Neuronal stem cell (in vitro differentiated cells): Measurements from ENCODE around the gene KCNIP2.
"Not testable (repeated sequence)": the region's sequence is repeated elsewhere in the genome, so short reads cannot be mapped to it uniquely, and the experiment has no call there.

Experiments used
- DNase-seq: peaks from one replicate; pipeline ENCODE4 v3.0.0-alpha.2; 2013; ENCODE audit warnings: low spot score
- H2AFZ ChIP-seq: one replicate; pipeline ENCODE4 v1.6.1; 2013; ENCODE audit warnings: mild to moderate bottlenecking, low read length, inconsistent platforms
- H2AK5ac ChIP-seq: 2 replicates; pipeline ENCODE4 v1.6.1; 2013; ENCODE audit warnings: low read depth, mild to moderate bottlenecking, inconsistent platforms, low read length, moderate library complexity, mixed read lengths
- H2BK120ac ChIP-seq: 2 replicates; pipeline ENCODE4 v1.6.1; 2013; ENCODE audit warnings: low read depth, mild to moderate bottlenecking, inconsistent platforms, low read length, moderate library complexity, mixed read lengths
- H2BK12ac ChIP-seq: one replicate; pipeline ENCODE4 v1.6.1; 2013; ENCODE audit warnings: low read length, inconsistent platforms
- H2BK15ac ChIP-seq: 2 replicates; pipeline ENCODE4 v1.6.1; 2013; ENCODE audit warnings: mild to moderate bottlenecking, low read length, inconsistent platforms, mixed read lengths
- H2BK5ac ChIP-seq: one replicate; pipeline ENCODE4 v1.6.1; 2013; ENCODE audit warnings: inconsistent platforms, mild to moderate bottlenecking, low read length, moderate library complexity
- H3K14ac ChIP-seq: one replicate; pipeline ENCODE4 v1.6.1; 2013; ENCODE audit warnings: low read length, inconsistent platforms
- H3K18ac ChIP-seq: 2 replicates; pipeline ENCODE4 v1.6.1; 2013; ENCODE audit warnings: low read length, inconsistent platforms
- H3K23ac ChIP-seq: 2 replicates; pipeline ENCODE4 v1.6.1; 2013; ENCODE audit warnings: low read depth, mild to moderate bottlenecking, mixed read lengths, low read length, inconsistent platforms; ENCODE audit not compliant: poor library complexity
- H3K27ac ChIP-seq: replicated peaks from 3 replicates; pipeline ENCODE4 v1.5.1; 2013; ENCODE audit warnings: low read length, inconsistent platforms
- H3K27me3 ChIP-seq, 3 experiments: 2 replicates each; pipeline ENCODE4 v1.6.1; 2013; ENCODE audit warnings: low read length in 3 of 3, mild to moderate bottlenecking in 2 of 3, inconsistent platforms in 1 of 3, low read depth in 1 of 3, mixed read lengths in 1 of 3, moderate library complexity in 1 of 3; ENCODE audit not compliant: control insufficient read depth in 3 of 3, insufficient read depth in 3 of 3
- H3K36me3 ChIP-seq, 2 donors: replicated peaks in 1 of 2; 2 replicates each; pipeline ENCODE4 v1.6.1; 2013; ENCODE audit warnings: low read length in 2 of 2; ENCODE audit not compliant: control insufficient read depth in 2 of 2, insufficient read depth in 2 of 2
- H3K4ac ChIP-seq: 2 replicates; pipeline ENCODE4 v1.6.1; 2013; ENCODE audit warnings: inconsistent platforms, mild to moderate bottlenecking, low read length, moderate library complexity
- H3K4me1 ChIP-seq, 2 donors: 1 replicate in 1 of 2; 2 replicates in 1 of 2; pipeline ENCODE4 v1.6.1; 2013; ENCODE audit warnings: low read length in 2 of 2, low read depth in 1 of 2; ENCODE audit not compliant: control insufficient read depth in 2 of 2, insufficient read depth in 1 of 2
- H3K4me2 ChIP-seq: one replicate; pipeline ENCODE4 v1.6.1; 2013; ENCODE audit warnings: mild to moderate bottlenecking, low read length, inconsistent platforms; ENCODE audit not compliant: insufficient read depth, poor library complexity, severe bottlenecking
- H3K4me3 ChIP-seq, 2 donors: 2 replicates each; pipeline ENCODE4 v1.5.1; 2013; ENCODE audit warnings: low read length in 2 of 2, mild to moderate bottlenecking in 2 of 2, inconsistent platforms in 1 of 2, moderate library complexity in 1 of 2
- H3K79me1 ChIP-seq: one replicate; pipeline ENCODE4 v1.6.1; 2013; ENCODE audit warnings: low read depth, mild to moderate bottlenecking, inconsistent platforms, low read length, moderate library complexity
- H3K9ac ChIP-seq: one replicate; pipeline ENCODE4 v1.6.1; 2013; ENCODE audit warnings: mild to moderate bottlenecking, low read depth, low read length, inconsistent platforms; ENCODE audit not compliant: poor library complexity
- H3K9me3 ChIP-seq, 2 donors: replicated peaks in 1 of 2; 2 replicates each; pipeline versions ENCODE3 to v1.6.1; 2013; ENCODE audit warnings: low read length in 2 of 2, mild to moderate bottlenecking in 2 of 2, inconsistent platforms in 1 of 2, low read depth in 1 of 2, mixed read lengths in 1 of 2, moderate library complexity in 1 of 2; ENCODE audit not compliant: control insufficient read depth in 2 of 2, insufficient read depth in 1 of 2
- H4K8ac ChIP-seq: one replicate; pipeline ENCODE4 v1.6.1; 2013; ENCODE audit warnings: low read depth, mild to moderate bottlenecking, inconsistent platforms, low read length, moderate library complexity
- H4K91ac ChIP-seq: one replicate; pipeline ENCODE4 v1.6.1; 2013; ENCODE audit warnings: low read length, low read depth, mild to moderate bottlenecking, inconsistent platforms; ENCODE audit not compliant: poor library complexity
- WGBS, 2 donors: extraction: QIAGEN DNeasy Blood & Tissue Kit; methylation state at CpG; one replicate each; pipeline ENCODE4 v1.1.7; 2013; ENCODE audit warnings: missing lambda C conversion rate in 2 of 2, mixed read lengths in 1 of 2; ENCODE audit not compliant: insufficient read length in 2 of 2, insufficient replicate concordance in 1 of 2; ENCODE audit errors: extremely low coverage in 2 of 2; 5-methylcytosine and 5-hydroxymethylcytosine counted together

The KCNIP2 gene

DNA sequence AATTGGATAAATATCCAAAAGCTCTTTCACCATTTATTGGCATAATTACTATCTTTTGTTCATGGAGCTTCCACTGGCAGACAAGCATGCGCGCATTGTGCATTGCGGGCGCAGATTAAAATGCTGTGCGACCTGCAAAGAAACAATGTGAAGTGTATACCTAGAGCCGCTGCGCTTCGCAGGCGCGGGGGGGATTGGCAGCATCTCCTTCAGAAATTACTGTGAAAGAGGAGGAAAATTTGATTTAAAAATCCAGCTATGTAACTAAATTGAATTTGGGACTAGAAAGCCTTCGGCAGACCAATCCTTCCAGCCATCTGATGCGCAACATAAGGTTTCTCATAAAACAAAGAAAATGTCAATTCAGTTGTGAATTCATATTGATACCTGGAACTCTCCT, 50.1 kb downstream of the KCNIP2 start:
- Histone ChIP-seq H3K9ac (no peak overlapping the region), H2BK5ac (no peak overlapping the region), H3K27me3 (no peaks in the 10 kb centered on the region), H2BK120ac (no peak overlapping the region), H4K91ac (no peak overlapping the region), H2BK15ac (no peak overlapping the region), H3K4me3 (no peak overlapping the region), H3K9me3 (no peaks in the 10 kb centered on the region), H3K18ac (no peak overlapping the region), H3K27ac (no peak overlapping the region), H2AK5ac (no peak overlapping the region), H3K4me2 (no peak overlapping the region), H3K4me1 (no peaks in the 10 kb centered on the region), H3K14ac (no peak overlapping the region), H4K8ac (no peak overlapping the region), H3K23ac (no peak overlapping the region), H3K4ac (no peak overlapping the region), H2AFZ (no peak overlapping the region), H2BK12ac (no peak overlapping the region), H3K79me1 (peaks cover 1% of the 10 kb centered on the region), H3K36me3 (peaks cover 33 to 99% of the 10 kb centered on the region in 2 donors)
- DNase-seq: no peak
- no CpG with 5 or more reads among the region's 12 CpGs for WGBS, 2 donors

DNA sequence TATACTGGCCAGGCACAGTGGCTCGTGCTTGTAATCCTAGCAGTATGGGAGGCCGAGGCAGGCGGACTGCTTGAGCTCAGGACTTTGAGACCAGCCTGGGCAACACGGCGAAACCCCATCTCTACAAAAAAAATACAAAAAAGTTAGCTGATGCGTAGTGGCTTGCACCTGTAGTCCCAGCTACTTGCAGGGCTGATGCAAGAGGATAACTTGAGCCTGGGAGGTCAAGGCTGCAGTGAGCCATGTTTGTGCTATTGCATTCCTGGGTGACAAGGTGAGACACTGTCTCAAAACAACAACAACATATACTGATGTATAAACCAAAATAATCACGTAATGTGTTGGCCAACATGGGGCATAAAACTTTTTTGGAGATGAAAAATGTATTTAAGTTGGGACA, 53.9 kb downstream of the KCNIP2 start:
- Histone ChIP-seq H4K8ac (no peak overlapping the region), H2BK5ac (no peak overlapping the region), H4K91ac (no peak overlapping the region), H3K4me2 (no peak overlapping the region), H3K4ac (no peak overlapping the region), H2BK12ac (no peak overlapping the region), H3K4me3 (no peak overlapping the region), H3K79me1 (peaks cover 1% of the 10 kb centered on the region), H2BK120ac (no peak overlapping the region), H2BK15ac (no peak overlapping the region), H3K27me3 (no peaks in the 10 kb centered on the region), H3K14ac (no peak overlapping the region), H3K27ac (no peak overlapping the region), H3K18ac (no peak overlapping the region), H3K23ac (no peak overlapping the region), H3K4me1 (no peaks in the 10 kb centered on the region), H3K9ac (no peak overlapping the region), H2AK5ac (no peak overlapping the region), H2AFZ (no peak overlapping the region), H3K36me3 (peaks cover 35 to 98% of the 10 kb centered on the region in 2 donors), H3K9me3 (no peaks in the 10 kb centered on the region)
- WGBS, 2 donors: no CpG with 5 or more reads among the region's 7 CpGs
- DNase-seq: no peak

DNA sequence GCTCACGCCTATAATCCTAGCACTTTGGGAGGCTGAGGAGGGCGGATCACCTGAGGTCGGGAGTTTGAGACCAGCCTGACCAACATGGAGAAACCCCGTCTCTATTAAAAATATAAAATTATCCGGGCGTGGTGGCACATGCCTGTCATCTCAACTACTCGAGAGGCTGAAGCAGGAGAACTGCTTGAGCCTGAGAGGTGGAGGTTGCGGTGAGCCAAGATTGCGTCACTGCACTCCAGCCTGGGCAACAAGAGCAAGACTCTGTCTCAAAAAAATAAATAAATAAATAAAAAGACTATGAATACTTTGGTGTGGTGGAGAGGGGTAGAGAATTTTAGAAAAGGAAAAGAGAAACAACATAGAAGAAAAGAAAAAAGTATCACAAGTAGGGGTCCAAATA, 54.4 kb downstream of the KCNIP2 start:
- not testable (repeated sequence) for H3K18ac ChIP-seq, H3K23ac ChIP-seq, H2AFZ ChIP-seq, DNase-seq, H3K9me3 ChIP-seq, H3K27ac ChIP-seq, H2AK5ac ChIP-seq, H3K14ac ChIP-seq, H4K91ac ChIP-seq, H3K4ac ChIP-seq, H3K9ac ChIP-seq, H2BK120ac ChIP-seq, H3K79me1 ChIP-seq, H3K4me3 ChIP-seq, H2BK12ac ChIP-seq, H2BK15ac ChIP-seq, H3K4me1 ChIP-seq, H2BK5ac ChIP-seq, H3K27me3 ChIP-seq, H3K4me2 ChIP-seq, H4K8ac ChIP-seq
- H3K36me3 ChIP-seq: peaks cover 35 to 98% of the 10 kb centered on the region in 2 donors
- WGBS, 2 donors: no CpG with 5 or more reads among the region's 9 CpGs

DNA sequence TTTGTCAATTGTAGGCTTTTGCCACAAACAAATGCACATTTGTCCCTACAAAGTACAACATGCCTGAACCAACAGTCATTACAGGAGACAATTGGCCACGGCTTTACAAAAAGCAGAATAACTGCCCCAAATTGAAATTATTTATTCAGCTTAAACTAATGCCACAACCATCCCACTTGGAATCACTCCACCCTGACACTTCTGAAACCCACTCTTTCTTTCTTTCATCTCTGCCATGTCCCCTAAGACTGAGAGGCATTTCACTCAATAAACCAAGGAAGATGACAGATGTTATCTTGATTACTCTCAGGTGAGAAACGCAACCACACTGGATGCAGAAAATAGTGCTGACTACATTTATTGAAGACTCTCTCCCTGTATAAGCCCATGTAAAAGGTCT, 57.8 kb downstream of the KCNIP2 start:
- Histone ChIP-seq H2BK5ac (no peak overlapping the region), H3K4ac (no peak overlapping the region), H2BK120ac (no peak overlapping the region), H2BK15ac (no peak overlapping the region), H3K4me2 (no peak overlapping the region), H3K79me1 (no peaks in the 10 kb centered on the region), H3K27ac (no peak overlapping the region), H3K23ac (no peak overlapping the region), H4K91ac (no peak overlapping the region), H2BK12ac (no peak overlapping the region), H3K4me1 (peaks cover 4 to 10% of the 10 kb centered on the region in 2 donors), H3K14ac (no peak overlapping the region), H4K8ac (no peak overlapping the region), H2AK5ac (no peak overlapping the region), H3K4me3 (no peak overlapping the region), H3K18ac (no peak overlapping the region), H2AFZ (no peak overlapping the region), H3K36me3 (peaks cover 20 to 68% of the 10 kb centered on the region in 2 donors), H3K9ac (no peak overlapping the region), H3K9me3 (no peaks in the 10 kb centered on the region), H3K27me3 (no peaks in the 10 kb centered on the region)
- WGBS, 2 donors: no CpG with 5 or more reads among the region's 2 CpGs
- DNase-seq: no peak
